OCI-LY7 (cell line): Measurements from ENCODE around the gene AFDN. TPM values are rescaled to one million over a fixed set of nuclear protein-coding genes. Genes with fewer than 3 reads are reported as not detected.

Experiments
- BruUV-seq: library from RNA; stranded (reverse); fragments of 400-500 nt; replicated peaks from 2 replicates; lab custom pipeline; 2021; lab: Mats Ljungman, UMichigan
- CTCF ChIA-PET: fragments of 300-600 bp; sonication (Branson Sonifier 250); formaldehyde crosslinking; loops from one replicate; lab custom pipeline; 2022; ENCODE audit warnings: antibody characterized with exemption; ENCODE audit not compliant: unreplicated experiment; lab: Charles Lee
- POLR2A ChIA-PET: fragments of 300-600 bp; sonication (Branson Sonifier 250); formaldehyde crosslinking; loops from one replicate; lab custom pipeline; 2022; ENCODE audit warnings: antibody characterized with exemption; lab: Charles Lee
- DNase-seq: peaks from one replicate; pipeline ENCODE4 v3.0.0-alpha.2; 2015; ENCODE audit warnings: low spot score
- H2AFZ ChIP-seq: fragments of 200-600 bp; sonication (generic), shearing (Covaris generic); 2 replicates; pipeline ENCODE4 v1.6.1; 2014; ENCODE audit warnings: mild to moderate bottlenecking, antibody characterized with exemption, low read length, moderate library complexity
- H3K27ac ChIP-seq: fragments of 200-600 bp; sonication (generic); 2 replicates; pipeline ENCODE4 v1.5.1; 2014; ENCODE audit warnings: mixed run types, low read depth, mild to moderate bottlenecking, moderate library complexity, low read length, inconsistent platforms; ENCODE audit not compliant: poor library complexity, severe bottlenecking
- H3K36me3 ChIP-seq: fragments of 200-600 bp; sonication (generic); 2 replicates; pipeline ENCODE4 v1.6.1; 2014; ENCODE audit warnings: mild to moderate bottlenecking, antibody characterized with exemption, low read length, moderate library complexity, mixed read lengths; ENCODE audit not compliant: insufficient read depth
- H3K4me1 ChIP-seq: fragments of 200-600 bp; sonication (generic); 2 replicates; pipeline ENCODE4 v1.5.1; 2014; ENCODE audit warnings: mild to moderate bottlenecking, low read length; ENCODE audit not compliant: insufficient read depth, poor library complexity, severe bottlenecking
- H3K4me2 ChIP-seq: fragments of 200-600 bp; sonication (generic); 2 replicates; pipeline ENCODE4 v1.6.1; 2014; ENCODE audit warnings: mild to moderate bottlenecking, low read length
- H3K4me3 ChIP-seq: fragments of 200-600 bp; sonication (generic); 2 replicates; pipeline ENCODE4 v1.5.1; 2014; ENCODE audit warnings: mild to moderate bottlenecking, low read depth, low read length; ENCODE audit not compliant: poor library complexity, severe bottlenecking
- H3K79me2 ChIP-seq: fragments of 200-600 bp; sonication (generic); 2 replicates; pipeline ENCODE4 v1.6.1; 2016; ENCODE audit warnings: low read depth, mild to moderate bottlenecking, low read length, moderate library complexity, mixed read lengths; ENCODE audit not compliant: insufficient read depth
- H3K9me2 ChIP-seq: fragments of 200-600 bp; sonication (generic); 2 replicates; pipeline ENCODE4 v1.6.1; 2016; ENCODE audit warnings: mild to moderate bottlenecking, low read length, mixed read lengths; ENCODE audit not compliant: insufficient read depth
- H3K9me3 ChIP-seq: fragments of 200-600 bp; sonication (generic); 2 replicates; pipeline ENCODE4 v1.6.1; 2014; ENCODE audit warnings: mild to moderate bottlenecking, mixed run types, low read length, mixed read lengths
- H4K20me1 ChIP-seq: fragments of 200-600 bp; sonication (generic); 2 replicates; pipeline ENCODE4 v1.6.1; 2014; ENCODE audit warnings: mild to moderate bottlenecking, antibody characterized with exemption, low read length, moderate library complexity, mixed read lengths; ENCODE audit not compliant: insufficient read depth
- CTCF ChIP-seq: fragments of 200-600 bp; sonication (generic); conservative IDR thresholded peaks from 2 replicates; pipeline ENCODE4 v1.5.1; 2014; ENCODE audit warnings: mild to moderate bottlenecking, antibody characterized with exemption, low read length, moderate library complexity, mixed read lengths
- EZH2phosphoT487 ChIP-seq: fragments of 200-600 bp; sonication (generic); IDR thresholded peaks from 2 replicates; pipeline ENCODE4 v1.6.1; 2018; ENCODE audit warnings: low read depth, borderline replicate concordance, mild to moderate bottlenecking, mixed run types, antibody characterized with exemption, low read length, moderate library complexity, mixed read lengths
- intact Hi-C: fragments of 100-400 bp; cut with micrococcal nuclease; formaldehyde crosslinking; loops from one replicate; pipeline ENCODE4 v1.10.0; 2022; ENCODE audit not compliant: unreplicated experiment
- total RNA-seq, 2 experiments: library from RNA; depleted of rRNA in 1 of 2; stranded (reverse); fragments of >200 nt in 1 of 2; shearing (Covaris generic) in 1 of 2; gene quantifications; 2 replicates each; pipeline ENCODE4 v1.2.3, GENCODE V29; 2014 to 2022

The AFDN gene
- total RNA-seq, 2 experiments from 2014 or later: 43.6 to 71.6 TPM

GRCh38 chr6:167820681-167821080, 6.0 kb upstream of the AFDN start:
- intact Hi-C loops: no loop called here
- Histone ChIP-seq H3K4me1 (no peaks in the 10 kb centered on the region), H3K4me2 (no peak overlapping the region), H3K9me3 (no peaks in the 10 kb centered on the region), H3K27ac (no peak overlapping the region), H2AFZ (no peak overlapping the region), H3K9me2 (no peaks in the 10 kb centered on the region), H3K36me3 (no peaks in the 10 kb centered on the region), H4K20me1 (no peaks in the 10 kb centered on the region), H3K79me2 (no peaks in the 10 kb centered on the region), H3K4me3 (no peak overlapping the region)
- BruUV-seq: no TSS peak
- ChIA-PET POLR2A (no interaction called here), CTCF (no interaction called here)
- DNase-seq: no peak
- TF ChIP-seq CTCF (no peak), EZH2phosphoT487 (no peak)

- Histone ChIP-seq H3K4me1 (peaks cover 20% of the 10 kb centered on the region), H2AFZ (no peak overlapping the region), H3K27ac (no peak overlapping the region), H3K36me3 (no peaks in the 10 kb centered on the region), H3K4me3 (no peak overlapping the region), H3K79me2 (peaks cover 21% of the 10 kb centered on the region; the same call in 1 of the 2 replicates), H3K4me2 (no peak overlapping the region), H3K9me2 (no peaks in the 10 kb centered on the region), H4K20me1 (peaks cover 17% of the 10 kb centered on the region), H3K9me3 (no peaks in the 10 kb centered on the region)
- DNase-seq: no peak
- CTCF ChIA-PET: no interaction called here
- intact Hi-C loops: no loop called here
- POLR2A ChIA-PET: no interaction called here
- TF ChIP-seq CTCF (no peak), EZH2phosphoT487 (no peak)
- no TSS peak for BruUV-seq
These were observed 1.9 kb upstream of the AFDN start for GRCh38 chr6:167824591-167825331.

- H3K4me2 ChIP-seq: peak overlapping the region; percentile 95
- CTCF ChIA-PET: no interaction called here
These were observed 1.1 kb upstream of the AFDN start for GRCh38 chr6:167825332-167826229.

More at GRCh38 chr6:167825332-167826229, 1.1 kb upstream of the AFDN start:
- H3K4me3 ChIP-seq: peak overlapping the region; percentile 73
- no peak overlapping the region for H2AFZ ChIP-seq
- intact Hi-C loops: no loop called here
- no peaks in the 10 kb centered on the region for H3K36me3 ChIP-seq
- no peaks in the 10 kb centered on the region for H3K9me2 ChIP-seq
- TF ChIP-seq EZH2phosphoT487 (no peak), CTCF (no peak)
- no peak overlapping the region for H3K27ac ChIP-seq
- H3K9me3 ChIP-seq: no peaks in the 10 kb centered on the region
- POLR2A ChIA-PET: no interaction called here
- peaks cover 26% of the 10 kb centered on the region; the same call in 1 of the 2 replicates for H3K79me2 ChIP-seq
- BruUV-seq: no TSS peak
- peaks cover 20% of the 10 kb centered on the region for H3K4me1 ChIP-seq
- no peak for DNase-seq
- H4K20me1 ChIP-seq: peaks cover 25% of the 10 kb centered on the region
